Occipital lobe (tissue), 2 donors: Measurements from ENCODE around the gene TEPSIN. TPM values are rescaled to one million over a fixed set of nuclear protein-coding genes. Genes with fewer than 3 reads are reported as not detected.

Experiments
- DNase-seq: peaks from one replicate; lab custom pipeline; 2025; lab: John Stamatoyannopoulos, UW
- total RNA-seq: library from RNA; depleted of rRNA; stranded (reverse); fragments of >200 nt; gene quantifications from one replicate; pipeline ENCODE4 v1.2.3, GENCODE V29; 2014

The TEPSIN gene
- total RNA-seq, 1 donor from 2014 or later, result 8.1 TPM

DNA sequence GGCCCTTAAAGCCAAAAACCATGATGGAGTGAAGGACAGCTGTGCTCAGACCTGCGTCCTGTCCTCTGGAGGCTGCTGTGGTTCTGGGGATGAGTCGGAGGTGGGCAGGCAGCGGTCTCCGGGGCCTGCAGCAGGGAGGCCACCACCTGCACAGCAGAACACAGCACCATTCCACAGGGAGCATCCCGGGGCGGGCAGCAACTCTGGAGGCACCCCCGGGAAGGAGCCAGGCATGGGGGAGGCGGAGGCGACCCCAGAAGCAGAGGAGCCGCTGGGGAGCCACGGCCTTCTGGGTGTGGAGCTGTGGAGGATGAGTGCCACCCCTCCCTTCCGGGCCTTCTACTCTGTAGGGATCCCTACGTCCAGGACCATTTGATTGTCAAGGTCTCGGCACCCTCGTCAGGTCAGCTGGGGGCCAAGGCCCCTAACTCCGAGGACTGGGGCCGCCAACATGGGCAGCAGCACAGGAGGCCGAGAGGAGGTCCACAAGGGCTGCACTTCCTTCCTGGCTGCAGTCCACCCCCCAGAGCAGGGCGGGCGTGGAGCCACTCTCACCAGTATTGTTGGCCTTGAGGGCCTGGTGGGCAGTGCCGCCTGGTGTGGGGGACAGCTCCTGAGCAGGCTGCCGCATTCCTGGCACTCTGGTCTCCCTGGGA lies 39.9 kb downstream of the TEPSIN start:
- DNase-seq, result no peak

DNA sequence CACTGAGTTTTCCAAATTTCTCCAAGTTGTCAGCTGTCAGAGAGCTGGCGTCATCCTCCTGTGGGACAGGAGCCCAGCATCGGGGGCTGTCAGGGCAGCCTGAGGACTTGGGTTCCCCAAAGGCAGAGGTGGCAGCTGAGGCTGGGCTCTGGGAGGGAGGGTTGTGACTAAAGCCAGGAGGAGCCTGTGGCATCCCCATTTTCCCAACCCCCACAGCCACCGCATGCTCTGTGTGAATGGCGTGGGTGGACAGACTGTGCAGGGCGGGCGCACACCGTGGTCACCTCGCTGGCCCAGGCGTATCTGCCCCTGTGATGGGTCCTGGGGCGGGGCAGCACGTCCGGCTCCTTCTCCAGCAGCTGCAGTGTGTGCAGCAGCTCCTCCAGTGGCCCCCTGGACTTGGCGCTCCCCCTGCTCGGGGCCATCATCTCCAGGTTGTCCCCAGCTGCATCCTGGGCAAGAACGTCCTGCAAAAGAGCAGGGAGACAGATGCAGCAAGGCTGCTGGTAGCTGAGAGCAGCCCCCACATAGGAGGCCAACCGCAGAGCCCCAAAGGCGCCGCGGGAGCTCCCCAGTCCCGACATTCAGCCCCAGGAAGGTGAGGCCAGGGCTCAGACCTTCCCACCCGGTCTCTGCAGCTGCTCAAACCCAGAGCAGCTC lies 40.9 kb downstream of the TEPSIN start:
- no peak for DNase-seq

DNA sequence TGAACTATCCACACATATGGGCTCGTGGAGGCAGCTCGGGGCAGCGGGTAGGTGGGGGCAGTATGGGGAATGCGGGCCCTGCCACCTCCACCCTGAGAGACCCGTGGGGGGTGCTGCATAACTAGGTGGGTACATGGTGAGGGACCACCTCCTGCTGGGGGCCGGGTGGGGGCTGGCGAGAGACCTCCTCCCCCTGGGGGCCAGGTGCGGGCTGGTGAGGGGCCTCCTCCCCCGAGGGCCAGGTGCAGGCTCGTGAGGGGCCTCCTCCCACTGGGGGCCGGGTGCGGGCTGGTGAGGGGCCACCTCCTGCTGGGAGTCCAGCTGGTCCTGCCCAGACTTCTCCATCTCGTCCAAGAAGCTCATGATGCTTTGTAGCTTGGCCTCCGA lies 41.5 kb downstream of the TEPSIN start:
- DNase-seq, result no peak

DNA sequence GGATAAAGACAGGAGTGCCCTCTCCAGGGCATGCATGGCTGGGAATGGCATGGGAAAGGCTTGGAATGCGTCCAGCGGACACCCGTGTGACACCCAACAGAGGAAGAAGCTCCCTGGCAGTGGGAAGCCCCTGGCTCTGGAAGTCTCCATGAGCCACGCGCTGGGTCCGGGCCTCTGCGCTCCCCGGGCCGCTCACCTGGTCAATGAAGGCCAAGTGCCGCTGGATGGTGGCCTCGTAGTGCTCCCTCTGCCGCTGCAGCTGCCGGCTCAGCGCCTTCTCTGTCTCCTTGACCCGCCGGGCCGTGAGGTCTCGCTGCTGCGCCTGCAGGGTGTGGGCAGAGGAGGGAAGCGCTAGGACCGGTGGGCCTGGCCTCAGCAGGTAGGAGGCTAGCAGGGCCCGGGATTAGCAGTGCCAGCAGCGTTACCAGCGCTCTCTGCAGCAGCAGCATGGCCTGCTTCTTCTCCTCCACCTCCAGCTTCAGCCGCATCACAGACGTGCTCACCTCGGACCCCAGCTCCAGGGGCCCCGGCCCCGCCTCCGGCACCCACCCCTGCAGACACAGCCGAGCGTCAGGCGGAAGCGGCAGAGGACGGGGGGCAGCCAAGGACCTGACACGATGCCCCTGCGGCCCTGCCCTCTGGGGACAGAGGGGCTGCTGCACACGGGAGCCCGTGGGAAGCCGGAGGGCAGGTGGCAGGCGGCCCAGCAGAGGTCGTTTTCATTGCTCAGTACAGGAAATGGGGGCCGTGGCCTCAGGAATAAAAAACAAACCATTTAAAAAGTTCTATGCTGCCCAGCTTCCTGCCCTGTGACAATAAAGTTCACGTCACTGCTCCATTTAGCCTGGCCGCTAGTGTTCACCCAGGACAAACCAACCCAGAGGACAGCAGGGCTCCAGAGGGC lies 42.1 kb downstream of the TEPSIN start:
- no peak for DNase-seq

DNA sequence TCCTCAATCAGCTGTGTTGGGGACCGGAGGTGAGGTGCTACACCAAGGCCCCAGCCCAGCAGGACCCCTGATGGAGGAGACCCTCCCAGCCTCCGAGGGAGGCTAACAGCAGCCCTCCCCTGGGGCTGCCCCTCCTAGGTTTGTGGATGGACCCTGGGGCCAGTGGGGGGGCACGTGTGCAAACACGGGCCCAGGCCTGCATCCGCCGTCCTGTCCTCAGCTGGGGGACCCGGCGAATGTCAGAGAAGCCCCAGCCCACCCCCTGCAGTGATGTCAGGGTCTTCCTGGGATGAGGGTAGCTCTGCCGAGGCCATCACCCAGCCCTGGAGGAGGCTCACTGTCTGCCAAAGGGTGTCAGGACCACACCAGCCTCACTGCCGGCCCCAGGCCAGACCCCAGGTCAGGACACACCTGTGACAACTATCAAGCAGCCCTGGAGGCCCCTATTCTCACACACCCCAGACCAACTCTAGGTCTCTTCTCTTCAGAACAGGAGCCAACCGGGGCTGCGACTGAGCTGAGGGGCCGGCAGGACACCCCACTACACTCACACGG lies 42.8 kb downstream of the TEPSIN start:
- DNase-seq, result no peak

DNA sequence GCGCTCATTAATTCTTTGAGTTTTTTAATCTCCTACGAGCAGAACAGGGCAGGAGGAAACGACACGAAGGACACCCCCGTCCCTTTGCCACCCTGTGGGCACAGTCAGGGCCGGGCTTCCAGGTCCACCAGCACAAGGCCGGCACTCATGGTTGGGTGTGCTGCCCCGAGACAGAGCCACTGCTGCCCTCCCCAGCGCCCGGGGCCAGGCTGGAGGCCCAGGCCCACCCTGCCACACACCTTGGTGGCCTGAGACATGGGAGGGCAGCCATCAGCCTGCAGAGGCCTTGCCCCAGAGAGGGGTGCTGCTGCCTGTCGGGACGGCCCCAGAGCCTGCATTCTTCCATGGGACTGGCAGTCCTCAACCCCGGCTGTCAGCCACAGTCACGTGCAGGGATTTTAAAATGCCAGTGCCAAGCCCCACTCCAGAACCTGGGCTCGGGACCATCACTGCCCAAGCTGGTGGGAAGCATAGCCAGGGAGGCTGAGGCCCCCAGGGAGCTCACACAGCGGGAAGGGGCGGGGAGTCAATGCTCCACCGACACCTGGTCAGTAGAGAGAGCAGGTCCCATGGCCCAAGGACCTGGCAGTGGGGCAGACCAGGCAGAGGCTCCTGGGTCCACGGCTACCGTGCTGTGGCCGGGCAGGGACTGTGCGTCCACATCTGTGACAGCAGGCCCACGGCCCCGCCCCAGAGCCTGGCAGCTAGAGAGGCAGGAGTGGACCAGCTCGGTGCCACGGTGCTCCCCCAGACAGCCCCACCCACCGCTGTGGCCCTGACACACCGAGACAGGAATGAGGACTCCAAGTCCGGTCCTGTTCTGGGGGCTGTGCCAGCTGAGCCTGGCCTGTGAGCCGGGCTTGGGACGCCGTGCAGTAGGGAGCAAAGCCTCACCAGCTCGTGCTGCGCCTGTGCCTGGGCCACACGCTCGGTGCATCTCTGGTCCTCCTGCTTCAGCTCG lies 43.6 kb downstream of the TEPSIN start:
- no peak for DNase-seq

DNA sequence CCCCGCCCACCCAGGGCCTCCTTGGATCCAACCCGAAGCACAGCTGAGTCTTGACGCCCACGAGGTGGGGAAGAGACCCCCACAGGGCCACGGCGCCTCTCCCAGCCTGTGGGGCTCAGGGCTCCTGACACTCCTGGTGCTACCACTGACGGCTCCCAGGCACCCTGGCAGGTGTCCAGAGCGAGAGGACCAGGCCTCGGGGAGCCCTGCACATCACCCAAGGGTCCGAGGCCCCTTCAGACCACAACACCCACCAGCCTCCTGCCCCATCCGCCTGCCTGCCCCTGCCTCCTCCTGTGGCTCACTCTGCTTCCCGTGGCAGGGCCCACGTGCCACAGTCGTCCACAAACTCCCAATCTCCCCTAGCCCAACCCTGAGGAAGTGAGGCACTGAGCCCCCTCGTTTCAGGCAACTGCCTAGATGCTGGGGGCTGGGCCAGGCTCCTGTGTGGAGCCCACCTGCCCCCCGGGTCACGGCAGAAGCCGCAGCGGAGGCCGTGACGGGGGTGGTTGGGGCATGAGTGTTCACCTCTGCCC lies 44.6 kb downstream of the TEPSIN start:
- no peak for DNase-seq

DNA sequence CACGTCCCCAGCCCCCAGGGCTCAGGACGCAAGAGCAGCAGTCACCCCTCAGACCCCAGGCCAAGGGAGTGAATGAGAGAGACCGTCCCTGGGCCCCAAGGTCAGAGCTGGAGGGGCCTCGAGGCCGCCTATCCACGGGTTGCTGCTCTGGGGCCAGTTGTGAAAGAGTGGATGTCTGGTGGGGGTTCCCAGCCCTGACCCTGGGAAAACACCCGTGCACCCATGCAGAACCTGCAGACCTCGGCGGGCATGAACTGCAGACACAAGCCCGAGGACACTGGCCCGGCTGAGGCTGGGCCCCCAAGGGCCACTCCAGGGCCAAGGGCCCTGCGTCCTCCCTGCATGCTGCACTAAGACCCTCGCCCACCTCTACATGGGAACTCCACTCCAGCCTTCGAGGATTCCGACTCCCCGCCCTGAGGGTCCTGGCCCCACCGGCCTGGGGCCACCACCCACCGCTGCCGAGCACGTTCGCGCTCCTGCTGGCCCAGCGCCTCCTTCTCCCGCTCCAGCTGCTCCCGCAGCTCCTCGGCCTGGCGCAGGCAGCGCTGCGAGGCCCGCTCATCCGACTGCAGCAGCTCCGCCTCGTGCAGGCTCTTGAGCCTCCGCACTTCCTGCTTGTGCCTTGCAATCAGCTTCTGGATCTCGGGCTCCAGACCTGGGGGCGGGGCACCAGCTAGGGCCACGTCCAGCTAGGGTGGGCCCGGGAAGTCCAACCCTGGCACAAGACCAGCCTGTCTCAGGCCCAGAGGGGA lies 45.2 kb downstream of the TEPSIN start:
- DNase-seq, result no peak

DNA sequence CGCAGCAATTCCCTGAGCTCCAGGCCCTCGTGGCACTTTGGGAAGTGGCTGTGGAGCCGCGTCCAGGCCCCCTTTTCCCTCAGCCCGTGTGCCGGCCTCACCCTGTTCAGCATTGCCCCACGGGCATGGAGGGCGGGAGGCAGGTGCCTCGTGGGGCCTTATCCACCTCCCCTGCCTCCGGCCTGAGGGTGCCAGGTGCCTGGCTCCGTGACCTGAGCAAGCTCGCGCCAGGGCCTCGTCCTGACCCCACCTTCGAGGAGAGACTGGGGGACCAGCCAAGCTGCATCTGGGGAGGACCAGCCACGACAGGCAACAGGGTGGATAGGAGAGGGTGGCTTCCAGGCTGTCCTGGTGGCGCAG lies 45.8 kb downstream of the TEPSIN start:
- no peak for DNase-seq

DNA sequence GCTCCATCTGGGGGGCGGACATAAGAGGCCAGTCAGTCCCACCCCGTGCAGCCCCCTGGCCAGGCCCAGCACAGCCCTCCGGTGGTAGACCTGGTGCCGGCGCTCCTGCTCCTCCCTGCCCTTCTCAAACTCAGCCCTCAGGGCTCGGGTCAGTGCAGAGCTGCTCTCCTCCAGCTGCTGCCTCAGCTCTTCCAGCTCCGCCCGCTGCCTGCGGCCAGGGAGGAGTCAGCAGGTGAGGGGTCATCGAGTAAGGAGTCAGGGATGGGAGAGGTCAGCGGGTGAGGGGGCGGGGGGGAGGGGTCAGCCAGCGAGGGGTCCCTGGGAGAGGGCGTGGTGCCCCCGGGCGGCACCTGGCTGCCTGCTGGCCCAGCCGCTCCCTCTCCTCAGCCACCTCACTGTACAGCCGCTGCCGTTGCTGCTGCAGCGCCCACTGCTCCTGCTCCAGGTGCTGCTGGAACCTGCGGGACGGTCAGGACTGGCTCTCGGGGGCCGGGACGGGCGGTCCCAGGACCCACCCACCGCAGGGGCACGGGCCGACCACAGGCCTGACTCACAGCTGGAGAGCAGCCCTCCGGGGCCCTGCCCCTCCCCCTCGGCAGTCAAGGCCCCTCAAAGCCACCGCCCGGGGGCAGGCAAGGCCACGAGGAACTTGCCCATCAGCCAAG lies 46.3 kb downstream of the TEPSIN start:
- no peak for DNase-seq

DNA sequence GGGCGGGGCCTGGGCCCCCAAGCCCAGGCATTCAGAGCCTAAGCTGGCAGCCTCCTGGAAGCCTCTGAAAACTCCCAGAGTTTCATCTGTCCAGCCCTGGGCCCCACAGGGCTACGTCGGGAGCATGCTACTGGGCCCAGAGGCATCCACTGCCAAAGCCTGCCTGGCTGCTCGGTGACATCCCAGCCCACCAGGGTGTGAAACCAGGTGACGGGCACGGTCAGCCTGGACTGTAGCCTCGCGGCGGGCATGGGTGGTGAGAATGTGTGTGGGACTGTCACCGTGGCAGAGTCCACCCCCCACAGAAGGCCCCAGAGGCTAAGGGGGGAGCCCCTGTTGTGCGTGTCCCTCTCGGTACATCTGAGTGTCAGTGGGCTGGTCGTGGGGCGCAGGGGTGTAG lies 47.2 kb downstream of the TEPSIN start:
- no peak for DNase-seq

DNA sequence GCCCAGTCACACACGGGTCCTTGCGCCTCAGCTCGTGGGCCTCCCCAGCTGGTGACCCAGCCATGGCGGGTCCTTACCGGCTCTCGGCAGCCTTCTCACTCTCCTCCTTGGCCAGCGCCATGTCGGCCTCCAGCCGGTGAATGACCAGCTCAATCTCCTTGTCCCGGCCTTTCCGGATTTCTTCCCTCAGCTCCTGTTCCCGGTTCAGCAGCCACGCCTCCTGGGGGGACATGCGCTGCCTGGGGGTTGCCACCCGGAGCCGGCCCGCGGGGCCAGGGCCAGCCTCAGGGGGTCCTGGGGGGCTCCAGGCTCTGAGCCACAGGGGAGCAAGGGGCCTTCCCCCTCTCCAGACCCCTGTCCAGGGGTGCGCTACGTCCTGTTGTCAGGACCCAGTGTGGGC lies 47.7 kb downstream of the TEPSIN start:
- no peak for DNase-seq

DNA sequence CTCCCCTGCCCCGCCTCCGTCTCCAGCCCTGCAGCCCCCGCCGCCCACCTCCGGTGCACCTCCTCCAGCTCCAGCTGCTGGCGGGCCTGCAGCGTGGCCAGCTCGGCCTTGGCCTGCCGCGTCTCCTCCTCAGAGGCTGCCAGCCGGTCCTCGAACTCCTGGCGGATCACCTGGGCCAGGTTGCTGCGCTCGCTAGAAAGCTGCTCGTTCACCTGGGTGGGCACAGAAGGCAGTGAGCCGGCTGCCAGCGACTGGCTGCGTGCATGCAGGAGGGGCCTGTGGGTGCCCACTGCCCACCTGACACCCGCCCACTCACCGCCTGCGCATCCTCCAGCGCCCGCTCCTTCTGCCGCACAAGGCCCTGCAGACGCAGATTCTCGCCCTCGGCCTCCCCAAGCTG lies 48.3 kb downstream of the TEPSIN start:
- DNase-seq, result no peak

DNA sequence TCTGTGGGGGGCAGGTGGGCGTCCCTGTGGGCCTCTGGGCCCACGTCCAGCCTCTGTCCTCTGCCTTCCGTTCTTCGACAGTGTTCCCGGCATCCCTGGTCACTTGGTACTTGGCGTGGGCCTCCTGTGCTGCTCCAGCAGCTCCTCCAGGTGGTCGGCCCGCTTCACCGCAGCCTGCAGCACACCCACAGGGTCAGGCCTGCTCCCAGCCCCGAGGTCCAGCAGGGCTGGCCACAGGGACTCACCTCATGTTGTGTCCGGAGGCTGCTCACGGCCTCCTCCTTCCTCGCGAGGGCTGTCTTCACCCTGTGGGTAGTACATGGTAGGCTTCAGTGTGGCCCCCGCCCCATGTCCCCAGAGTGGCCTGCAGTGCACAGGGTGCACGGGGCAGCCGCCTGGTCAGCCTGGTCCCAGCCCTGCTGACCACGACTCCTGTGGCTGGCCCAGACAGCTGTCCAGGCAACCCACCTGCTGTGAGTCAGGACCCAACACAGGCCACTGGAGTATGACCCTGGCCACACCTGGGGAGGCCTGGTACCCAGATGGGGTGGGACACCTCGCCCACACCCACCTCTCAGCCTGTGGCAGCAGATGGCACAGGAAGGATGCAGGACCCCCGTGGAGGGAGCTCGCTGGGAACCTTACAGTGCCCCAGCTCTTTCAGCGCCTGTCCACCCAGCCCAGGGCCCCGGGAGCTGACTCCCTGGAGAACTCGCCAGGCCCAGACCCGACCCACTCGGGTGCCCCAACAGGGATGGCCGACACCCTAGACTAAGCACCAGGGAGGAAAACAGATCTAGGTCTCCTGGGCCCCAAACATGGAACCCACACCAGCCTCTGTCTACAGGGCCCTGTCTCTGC lies 49.0 kb downstream of the TEPSIN start:
- no peak for DNase-seq

DNA sequence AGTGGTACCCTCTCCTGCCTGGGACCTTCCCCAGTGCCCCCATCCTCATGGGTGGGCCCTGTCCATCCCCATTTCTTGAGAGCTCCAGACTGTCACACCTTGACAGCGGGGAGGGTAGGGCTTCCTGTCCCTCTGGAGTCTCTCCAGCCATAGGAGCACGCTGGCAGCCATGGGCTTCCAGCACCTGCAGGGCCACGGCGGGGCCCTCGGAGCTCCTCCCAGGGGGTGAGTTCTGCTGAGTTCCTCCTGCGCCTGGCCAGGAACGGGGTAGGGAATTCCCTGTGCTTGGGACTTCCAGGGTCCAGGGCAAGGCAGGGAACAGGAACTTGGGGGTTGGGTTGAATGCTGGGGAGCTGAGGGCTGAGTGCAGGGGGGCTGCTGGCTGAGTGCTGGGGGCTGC lies 49.8 kb downstream of the TEPSIN start:
- no peak for DNase-seq

DNA sequence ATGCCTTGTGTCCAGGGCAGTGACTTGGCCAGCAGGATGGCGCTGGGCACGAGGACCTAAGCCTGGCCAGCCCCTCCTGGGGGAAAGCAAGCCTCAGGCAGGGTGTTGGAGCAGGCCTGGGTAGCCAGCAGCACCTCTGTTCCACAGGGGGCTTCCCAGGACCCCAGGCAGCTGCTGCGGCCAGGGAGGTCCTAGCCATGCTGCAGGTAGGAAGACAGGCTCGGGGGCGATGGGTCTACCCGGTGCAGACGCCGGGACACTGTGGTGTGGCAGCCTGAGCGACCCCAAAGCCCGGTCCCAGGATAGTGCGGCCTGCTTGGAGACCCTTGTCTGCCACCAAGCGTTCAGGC lies 50.4 kb downstream of the TEPSIN start:
- no peak for DNase-seq

DNA sequence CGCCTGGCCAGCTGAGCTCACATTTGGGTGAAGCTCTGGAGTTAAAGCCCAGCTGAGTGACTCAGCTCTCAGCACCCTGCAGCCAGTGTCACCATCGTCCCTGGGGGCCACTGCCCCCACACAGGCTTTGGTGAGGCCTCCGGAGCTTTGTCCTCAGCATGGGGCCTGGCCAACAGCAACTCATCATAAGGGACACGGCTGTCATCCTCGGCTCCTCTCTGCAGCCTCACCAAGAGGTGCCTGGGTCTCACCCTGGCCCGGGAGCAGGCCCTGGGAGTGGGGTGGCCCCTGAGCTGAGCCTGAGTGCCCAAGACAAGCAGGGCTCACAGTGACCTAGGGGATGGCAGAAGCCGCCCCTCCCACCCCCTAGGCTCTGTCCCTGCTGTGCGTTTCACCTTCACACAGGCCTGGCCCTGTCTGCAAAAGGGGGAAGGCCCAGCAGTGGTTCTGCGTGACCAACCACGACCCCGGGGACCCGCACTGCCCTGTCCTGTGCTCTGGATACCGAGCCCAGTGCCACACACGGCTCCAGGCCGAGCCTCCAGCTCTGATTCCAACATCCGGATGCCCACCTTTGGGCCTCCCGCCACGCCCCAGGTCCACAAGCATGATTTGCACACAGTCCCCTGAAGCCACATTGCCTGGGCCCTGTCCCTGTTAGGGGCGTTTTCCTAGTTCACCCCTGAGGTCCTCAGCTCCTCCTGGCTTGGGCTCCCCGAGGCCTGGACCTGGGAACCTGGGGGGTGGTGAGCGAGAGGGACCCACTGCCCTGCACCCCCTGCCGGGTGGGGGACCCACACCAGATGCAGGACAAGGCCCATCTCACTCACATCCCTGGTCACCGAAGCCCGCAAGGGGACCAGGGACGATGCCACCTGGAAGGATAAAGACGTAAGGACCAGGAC lies 51.0 kb downstream of the TEPSIN start:
- DNase-seq, result no peak

DNA sequence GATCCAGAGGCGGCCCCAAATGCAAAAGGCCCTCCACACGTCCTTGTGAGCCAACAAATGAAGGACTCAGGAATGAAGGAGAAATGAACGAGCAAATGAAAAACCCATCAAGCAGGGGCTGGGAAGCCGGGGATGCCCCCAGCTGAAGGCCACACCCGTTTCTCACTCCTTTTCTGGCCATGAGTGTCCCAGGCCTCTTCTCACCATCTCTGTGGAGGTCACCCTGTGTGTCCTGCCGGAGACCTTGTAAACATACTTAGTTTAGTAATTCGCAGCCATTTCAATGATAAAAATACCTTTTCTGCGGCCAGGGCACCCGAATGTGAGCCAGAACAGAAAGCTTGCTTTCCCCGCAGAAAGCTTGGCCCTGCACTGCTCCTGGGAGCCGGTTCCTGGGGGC lies 51.7 kb downstream of the TEPSIN start:
- DNase-seq, result no peak
